ENCODE measurements around the gene SMIM34. TPM values are rescaled to one million over a fixed set of nuclear protein-coding genes. Genes with fewer than 3 reads are reported as not detected.
"Not testable (repeated sequence)": the region's sequence is repeated elsewhere in the genome, so short reads cannot be mapped to it uniquely, and the experiment has no call there.

SMIM34 gene
- total RNA-seq (not detected), polyA plus RNA-seq (not detected)
- long read RNA-seq, donor 1, result 0 reads
- long read RNA-seq, donor 2, result 0 reads
- long read RNA-seq, donor 3, result 0 reads
- long read RNA-seq, donor 4, result 0 reads
- long read RNA-seq, donor 5, result 0 reads
- long read RNA-seq, donor 6, result 0 reads
- long read RNA-seq, donor 7, result 0 reads
- long read RNA-seq, donor 8, result 0 reads
- long read RNA-seq, donor 9, result 0 reads
- long read RNA-seq, donor 10, result 0 reads

- DNase-seq; H3K36me3 ChIP-seq; H3K9me3 ChIP-seq; H3K27ac ChIP-seq; H3K27me3 ChIP-seq; H3K4me1 ChIP-seq; H3K4me3 ChIP-seq; intact Hi-C loops (cut with DNase I; ENCODE audit: low total_unique reads): not testable (repeated sequence)
- WGBS, 5 donors, result no CpG with 5 or more reads among the region's 4 CpGs
These were observed at the start of gene SMIM34 for GRCh38 chr21:34423805-34424204. Gene SMIM34, minus strand, starts transcription at chr21:34423951. Its CDS starts 112 bp downstream, at chr21:34423839.

GRCh38 chr21:34467333-34467732 is 43.6 kb upstream of the SMIM34 start:
- H3K27ac ChIP-seq; intact Hi-C loops (cut with DNase I; ENCODE audit: low total_unique reads); H3K4me1 ChIP-seq; DNase-seq; H3K4me3 ChIP-seq; H3K36me3 ChIP-seq; H3K27me3 ChIP-seq; H3K9me3 ChIP-seq: not testable (repeated sequence)
- no CpG with 5 or more reads among the region's 3 CpGs for WGBS, 5 donors

DNA sequence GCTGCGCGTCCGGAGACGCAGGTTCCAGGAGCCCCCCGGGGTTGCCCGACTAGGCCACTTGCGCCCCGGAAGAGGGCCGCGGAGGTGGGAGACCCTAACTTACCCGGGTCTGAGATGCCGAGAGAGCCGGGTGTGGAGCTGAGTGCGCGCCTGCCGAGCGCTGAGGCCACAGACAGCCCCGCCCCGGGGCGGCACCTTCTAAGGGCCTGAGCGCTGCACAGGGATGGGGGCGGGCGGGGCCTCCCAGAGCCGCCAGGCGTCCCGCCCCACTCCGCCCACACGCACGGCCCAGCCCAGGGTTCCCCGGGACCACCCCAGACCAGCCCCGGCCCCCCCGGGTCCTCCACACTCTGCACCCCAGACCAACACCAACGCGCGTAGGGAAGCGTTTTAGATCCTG is 35.7 kb upstream of the SMIM34 start:
- H3K9me3 ChIP-seq; intact Hi-C loops (cut with DNase I; ENCODE audit: low total_unique reads); H3K27ac ChIP-seq; H3K36me3 ChIP-seq; DNase-seq; H3K4me3 ChIP-seq; H3K27me3 ChIP-seq; H3K4me1 ChIP-seq: not testable (repeated sequence)
- no CpG with 5 or more reads among the region's 36 CpGs for WGBS, 5 donors

DNA sequence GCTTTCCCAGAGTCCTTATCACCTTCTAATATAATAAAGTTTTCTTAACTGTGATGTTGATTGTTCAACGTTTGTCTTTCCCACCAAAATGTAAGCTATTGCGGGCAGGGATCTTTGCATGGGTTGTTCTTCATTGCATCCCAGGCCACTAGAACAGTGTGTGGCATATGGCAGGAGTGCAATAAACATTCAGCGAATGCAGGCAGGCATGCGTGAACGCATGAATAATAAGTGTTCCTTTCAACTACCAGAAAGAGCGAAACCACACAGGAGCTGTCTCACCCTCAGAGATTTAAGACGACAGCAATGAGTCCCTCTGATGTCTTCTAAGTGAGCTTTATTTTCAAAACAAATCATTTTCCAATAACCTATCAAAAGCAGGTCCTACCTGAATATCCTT is 34.5 kb upstream of the SMIM34 start:
- H3K36me3 ChIP-seq; H3K4me3 ChIP-seq; DNase-seq; H3K27ac ChIP-seq; intact Hi-C loops (cut with DNase I; ENCODE audit: low total_unique reads); H3K27me3 ChIP-seq; H3K4me1 ChIP-seq; H3K9me3 ChIP-seq: not testable (repeated sequence)
- no CpG with 5 or more reads among the region's 7 CpGs for WGBS, 5 donors

GRCh38 chr21:34456180-34456579 is 32.4 kb upstream of the SMIM34 start:
- H3K36me3 ChIP-seq; DNase-seq; H3K9me3 ChIP-seq; intact Hi-C loops (cut with DNase I; ENCODE audit: low total_unique reads); H3K27me3 ChIP-seq; H3K27ac ChIP-seq; H3K4me3 ChIP-seq; H3K4me1 ChIP-seq: not testable (repeated sequence)
- no CpG with 5 or more reads among the region's 6 CpGs for WGBS, 5 donors

- H3K9me3 ChIP-seq; H3K36me3 ChIP-seq; H3K27ac ChIP-seq; intact Hi-C loops (cut with DNase I; ENCODE audit: low total_unique reads); H3K4me1 ChIP-seq; DNase-seq; H3K27me3 ChIP-seq; H3K4me3 ChIP-seq: not testable (repeated sequence)
- WGBS, 5 donors, result no CpG with 5 or more reads among the region's 10 CpGs
These were observed 31.9 kb upstream of the SMIM34 start for GRCh38 chr21:34455628-34456027.

DNA sequence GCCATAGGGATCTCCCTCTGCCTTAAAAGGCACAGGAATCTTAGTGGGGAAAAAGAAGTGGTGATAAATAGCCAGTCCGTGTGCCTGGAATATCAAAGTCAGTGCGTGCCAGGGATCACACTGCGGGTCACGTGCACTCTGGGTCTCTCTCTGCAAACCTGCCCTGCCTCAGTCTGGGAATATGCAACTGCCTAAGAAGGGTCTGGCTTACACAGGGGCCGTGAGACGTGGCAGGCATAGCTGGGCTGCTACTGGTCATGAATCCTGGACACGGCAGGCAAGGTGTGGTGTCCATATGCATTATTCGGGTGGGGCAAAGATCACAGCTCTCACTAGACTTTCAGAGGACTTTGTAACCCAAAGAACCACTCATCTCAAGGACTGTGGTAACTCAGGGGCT is 23.3 kb upstream of the SMIM34 start:
- H3K9me3 ChIP-seq; DNase-seq; H3K4me1 ChIP-seq; H3K27ac ChIP-seq; intact Hi-C loops (cut with DNase I; ENCODE audit: low total_unique reads); H3K27me3 ChIP-seq; H3K4me3 ChIP-seq; H3K36me3 ChIP-seq: not testable (repeated sequence)
- WGBS, 5 donors, result no CpG with 5 or more reads among the region's 8 CpGs

GRCh38 chr21:34443486-34443885 is 19.7 kb upstream of the SMIM34 start:
- H3K36me3 ChIP-seq; intact Hi-C loops (cut with DNase I; ENCODE audit: low total_unique reads); H3K27ac ChIP-seq; DNase-seq; H3K4me1 ChIP-seq; H3K4me3 ChIP-seq; H3K27me3 ChIP-seq; H3K9me3 ChIP-seq: not testable (repeated sequence)
- WGBS, 5 donors, result no CpG with 5 or more reads among the region's 4 CpGs

DNA sequence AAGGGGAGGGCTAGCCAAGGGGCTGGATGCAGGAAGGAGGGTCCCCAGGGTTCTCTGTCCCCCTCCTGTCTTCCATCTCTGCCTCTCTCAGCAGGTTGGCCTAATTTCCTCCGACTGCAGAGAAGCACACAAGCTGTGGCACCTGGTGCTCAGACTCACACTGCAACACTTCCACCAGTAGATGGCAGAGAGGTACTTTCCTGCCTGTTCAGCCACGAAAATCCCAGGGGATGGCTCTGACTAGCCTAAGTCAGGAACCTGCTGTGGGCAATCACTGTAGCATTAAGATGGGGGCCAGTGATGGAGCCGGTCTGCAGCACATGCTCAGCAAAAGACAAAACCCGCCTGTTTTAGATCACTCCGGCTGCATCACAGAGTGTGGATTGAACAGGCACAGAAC is 6.0 kb upstream of the SMIM34 start:
- not testable (repeated sequence) for H3K4me1 ChIP-seq, H3K27ac ChIP-seq
- WGBS, 5 donors, result no CpG with 5 or more reads among the region's 5 CpGs

GRCh38 chr21:34428441-34428840 is 4.7 kb upstream of the SMIM34 start:
- H3K27me3 ChIP-seq; H3K27ac ChIP-seq; H3K4me3 ChIP-seq; H3K4me1 ChIP-seq; DNase-seq; H3K36me3 ChIP-seq; intact Hi-C loops (cut with DNase I; ENCODE audit: low total_unique reads); H3K9me3 ChIP-seq: not testable (repeated sequence)
- WGBS, 5 donors, result no CpG with 5 or more reads among the region's 6 CpGs

More for the DNA sequence above, 6.0 kb upstream of the SMIM34 start:
- DNase-seq; H3K9me3 ChIP-seq; H3K27me3 ChIP-seq; intact Hi-C loops (cut with DNase I; ENCODE audit: low total_unique reads); H3K4me3 ChIP-seq; H3K36me3 ChIP-seq: not testable (repeated sequence)

DNA sequence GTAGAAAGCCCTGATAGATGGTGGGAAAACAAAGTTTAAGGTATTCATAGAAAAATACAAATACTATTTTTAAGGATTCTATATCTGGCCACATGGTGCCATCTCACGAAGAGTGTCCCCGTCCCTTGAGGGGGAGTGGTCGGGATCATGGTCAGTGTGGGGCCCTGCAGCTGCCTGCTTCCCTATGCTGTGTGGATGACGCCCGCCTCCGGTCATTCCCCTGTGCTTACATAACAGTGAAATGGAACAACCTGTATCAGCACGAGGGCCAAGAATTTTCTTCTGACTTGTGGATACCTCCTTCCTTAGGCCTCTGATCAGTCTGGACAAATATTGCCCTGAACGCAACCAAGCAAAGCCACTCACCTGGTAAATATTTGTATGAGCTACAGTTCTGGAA is 3.6 kb upstream of the SMIM34 start:
- intact Hi-C loops (cut with DNase I; ENCODE audit: low total_unique reads); H3K27ac ChIP-seq; H3K9me3 ChIP-seq; DNase-seq; H3K4me3 ChIP-seq; H3K4me1 ChIP-seq; H3K27me3 ChIP-seq; H3K36me3 ChIP-seq: not testable (repeated sequence)
- WGBS, 5 donors, result no CpG with 5 or more reads among the region's 8 CpGs

- intact Hi-C loops (cut with DNase I; ENCODE audit: low total_unique reads); DNase-seq; H3K27me3 ChIP-seq; H3K4me1 ChIP-seq; H3K4me3 ChIP-seq; H3K27ac ChIP-seq; H3K9me3 ChIP-seq; H3K36me3 ChIP-seq: not testable (repeated sequence)
- WGBS, 5 donors, result no CpG with 5 or more reads among the region's 5 CpGs
These were observed 6.2 kb downstream of the SMIM34 start for GRCh38 chr21:34417448-34418077.

GRCh38 chr21:34407294-34407693 is 16.5 kb downstream of the SMIM34 start:
- H3K4me1 ChIP-seq; H3K9me3 ChIP-seq; H3K4me3 ChIP-seq; H3K27ac ChIP-seq; DNase-seq; intact Hi-C loops (cut with DNase I; ENCODE audit: low total_unique reads); H3K36me3 ChIP-seq; H3K27me3 ChIP-seq: not testable (repeated sequence)
- WGBS, 5 donors, result no CpG with 5 or more reads among the region's 9 CpGs

Data from stomach (tissue), 19 donors.